T-helper 22 cell (primary cell): ENCODE results near the gene VGF.

Experiments used
- DNase-seq: peaks from one replicate; pipeline ENCODE4 v3.0.0-alpha.2; 2020; ENCODE audit warnings: low read depth

The VGF gene

DNA sequence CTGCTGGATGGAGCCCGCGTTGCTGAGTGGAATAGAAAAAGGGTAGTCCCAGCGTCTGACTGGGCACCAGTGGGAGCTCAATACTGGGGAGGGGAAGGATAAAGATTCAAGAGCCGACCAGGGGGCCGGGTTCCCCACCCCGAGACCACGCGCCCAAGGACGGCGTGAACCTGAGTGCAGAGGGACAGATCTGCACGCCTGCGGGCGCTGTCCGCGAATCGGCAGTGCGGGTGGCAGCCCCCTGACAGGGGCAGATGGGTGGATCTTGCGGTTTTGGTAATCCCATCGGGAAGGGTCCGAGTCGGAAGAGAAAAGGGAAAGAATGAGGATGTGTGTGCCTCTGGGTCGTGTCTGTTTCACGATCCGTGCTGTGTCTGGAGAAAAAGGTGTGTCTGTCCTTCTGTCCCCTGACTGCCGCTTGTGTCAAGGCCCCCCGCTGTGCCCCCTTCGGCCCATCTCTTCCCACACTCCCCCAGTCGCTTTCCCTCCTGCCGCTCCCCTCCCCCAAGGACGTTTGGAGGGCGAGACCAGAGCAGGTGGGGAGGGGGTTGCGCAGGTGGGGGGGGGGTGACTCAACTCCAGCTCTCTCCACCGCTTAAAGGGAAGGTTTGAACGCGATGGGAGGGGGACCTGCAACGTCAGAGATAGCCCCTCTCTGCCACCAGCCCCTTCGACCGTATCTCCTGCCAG, 734 bp upstream of the VGF start:
- no peak for DNase-seq

DNA sequence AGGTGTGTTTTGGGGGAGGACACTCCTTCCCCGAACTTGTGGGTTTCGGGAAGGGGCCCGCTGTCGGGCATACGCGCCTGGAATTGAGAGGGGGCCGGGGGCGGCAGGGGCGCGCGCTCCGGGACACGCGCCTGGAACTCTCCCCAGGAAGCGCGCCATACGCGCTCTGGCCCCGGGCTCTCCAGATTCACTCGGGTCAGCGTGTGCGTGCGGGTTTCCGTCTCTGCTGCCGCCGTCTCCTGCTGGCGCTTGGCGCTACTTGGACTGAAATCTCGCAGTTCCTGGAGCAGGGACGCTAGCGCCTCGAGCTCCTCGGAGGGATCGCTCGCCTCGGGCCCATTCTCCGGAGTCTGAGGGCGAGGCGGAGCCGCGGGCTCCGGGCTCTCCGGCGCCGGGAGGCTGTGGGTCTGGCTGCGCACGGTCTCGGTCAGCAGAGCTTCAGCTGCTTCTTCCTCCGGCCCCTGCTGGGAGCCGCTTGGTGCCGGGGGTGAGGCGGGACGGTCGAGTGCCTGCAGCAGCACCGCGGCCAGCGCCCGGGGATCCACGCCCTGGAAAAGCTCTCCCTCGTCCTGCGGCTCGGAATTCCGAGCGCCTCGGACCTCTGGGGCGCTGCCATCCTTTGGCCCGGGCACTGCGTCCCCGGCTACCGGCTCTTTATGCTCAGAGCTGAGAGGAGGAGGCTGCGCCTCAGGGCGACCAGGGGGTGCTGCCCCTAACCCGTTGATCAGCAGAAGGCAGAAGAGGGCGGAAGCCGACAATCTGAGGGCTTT, 1.1 kb downstream of the VGF start:
- DNase-seq: no peak

DNA sequence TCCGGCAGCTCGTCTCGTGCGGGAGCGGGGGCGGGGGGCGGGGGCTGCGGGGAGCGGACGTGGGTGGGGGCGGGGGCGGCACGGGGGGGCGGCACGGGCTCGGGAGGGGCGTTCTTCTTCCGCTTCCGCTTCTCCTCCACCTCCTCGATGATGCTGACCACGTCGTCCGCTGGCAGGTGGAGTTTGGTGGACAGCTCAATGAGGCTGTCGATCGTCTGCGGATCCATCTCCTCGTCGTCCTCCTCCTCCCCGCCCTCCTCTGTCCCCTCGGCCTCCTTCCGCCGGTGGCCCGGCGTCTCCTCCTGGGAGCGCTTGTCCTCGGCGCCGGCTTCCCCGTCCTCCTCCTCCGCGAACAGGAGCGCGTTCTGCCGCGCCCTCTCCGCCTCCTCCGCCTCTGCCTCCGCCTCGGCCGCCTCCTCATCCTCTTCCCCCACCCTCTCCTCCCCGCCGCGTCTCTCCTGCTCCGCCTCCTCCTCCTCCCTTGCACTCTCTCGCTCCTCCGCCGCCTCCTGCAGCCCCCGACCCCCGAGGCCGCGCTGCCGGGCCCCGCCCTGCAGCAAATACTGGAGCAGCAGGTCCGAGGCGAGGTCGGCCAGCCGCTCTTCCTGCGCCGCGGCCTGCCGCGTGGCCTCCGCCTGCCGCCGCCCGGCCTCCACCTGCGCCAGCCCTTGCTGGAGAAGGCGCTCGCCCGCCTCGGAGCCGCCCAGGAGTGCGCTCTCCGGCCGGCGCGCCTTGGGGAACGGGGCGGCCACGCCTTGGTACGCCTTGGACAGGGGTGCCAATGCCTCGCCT, 1.9 kb downstream of the VGF start:
- DNase-seq: no peak

DNA sequence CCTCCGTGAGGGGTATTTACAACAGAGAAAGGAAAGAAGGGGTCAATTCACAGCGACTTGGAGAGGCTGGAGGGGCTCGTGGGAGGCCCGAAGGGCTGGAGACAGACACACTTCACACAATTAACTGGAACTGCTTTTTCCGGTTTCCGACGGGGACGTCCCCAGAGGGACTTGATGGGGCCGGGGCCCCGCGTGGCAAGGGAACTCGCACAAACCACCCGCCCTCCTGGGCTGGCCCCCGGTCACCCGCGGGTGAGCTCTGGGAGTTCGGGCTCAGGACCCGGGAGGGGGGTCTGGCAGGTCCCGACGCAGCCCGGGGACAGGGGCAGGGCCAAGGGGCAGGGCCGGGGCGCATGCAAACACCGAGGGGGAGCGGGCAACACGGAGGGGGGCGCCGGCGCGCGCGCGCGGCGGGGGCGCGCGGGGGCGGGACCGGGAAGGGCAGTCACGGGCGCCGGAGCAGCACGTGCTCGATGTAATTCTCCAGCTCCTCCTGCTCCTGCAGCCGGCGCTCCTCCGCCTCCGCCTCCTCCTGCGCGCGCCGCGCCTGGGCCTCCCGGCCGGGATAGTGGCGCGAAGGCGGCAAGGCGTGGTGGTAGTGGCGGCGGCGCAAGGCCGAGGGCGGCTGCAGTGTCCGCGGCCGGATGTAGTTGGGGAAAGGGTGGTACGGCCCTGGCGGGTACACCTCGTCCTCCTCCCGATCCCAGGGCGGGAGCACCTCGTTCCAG, 2.7 kb downstream of the VGF start:
- no peak for DNase-seq

DNA sequence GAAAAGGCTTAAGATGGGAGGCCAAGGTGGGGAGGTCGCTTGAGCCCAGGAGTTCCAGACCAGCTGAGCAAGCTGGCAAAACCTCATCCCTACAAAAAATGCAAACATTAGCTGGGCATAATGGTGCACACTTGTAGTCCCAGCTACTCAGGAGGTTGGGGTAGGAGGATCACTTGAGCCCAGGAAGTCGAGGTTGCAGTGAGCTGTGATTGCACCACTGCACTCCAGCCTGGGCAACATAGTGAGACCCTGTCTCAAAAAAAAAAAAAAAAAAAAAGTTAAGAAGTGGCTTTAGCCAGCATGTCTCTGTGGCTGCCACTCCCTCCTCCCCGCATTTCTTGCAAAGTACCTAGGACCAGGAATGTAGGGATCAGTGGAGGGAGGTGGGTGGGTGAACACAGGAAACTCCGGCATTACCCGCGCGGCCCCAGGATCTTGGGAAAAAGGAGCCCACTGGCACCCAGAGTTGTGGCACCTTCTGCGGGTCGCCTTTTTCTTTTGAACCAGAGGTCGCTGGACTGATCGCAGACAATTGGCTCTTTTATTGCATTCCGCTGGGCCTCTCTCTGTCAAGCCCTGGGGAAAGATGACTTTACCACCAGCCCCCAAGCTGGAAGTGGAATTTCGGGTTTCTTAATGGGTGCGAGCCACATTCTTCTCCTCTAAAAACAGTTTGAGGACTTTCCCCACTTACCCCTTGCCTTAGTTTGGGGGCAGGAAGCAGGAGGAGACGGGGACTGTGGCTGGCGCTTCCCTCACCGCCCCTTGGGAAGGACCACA, 3.5 kb downstream of the VGF start:
- DNase-seq: no peak

DNA sequence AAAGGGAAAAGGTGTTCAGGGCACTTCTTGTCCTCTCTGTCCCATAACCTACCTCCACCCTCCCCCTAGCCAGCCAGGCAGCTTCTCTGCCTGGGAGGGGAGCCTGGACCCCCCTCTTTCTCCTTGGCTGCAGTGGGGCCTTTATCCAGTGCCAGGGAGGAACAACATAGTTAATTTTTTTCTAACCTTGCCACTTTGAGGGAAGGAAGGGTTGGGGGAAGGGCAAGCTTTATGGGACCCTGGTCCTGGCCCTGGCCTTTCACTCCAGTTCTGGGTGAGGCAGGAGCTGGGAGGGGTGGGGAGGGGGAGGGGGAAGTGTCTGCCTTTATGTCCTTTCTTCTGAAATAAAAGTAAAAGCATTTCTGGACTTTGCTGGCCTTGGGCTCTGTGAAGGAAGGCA, 4.5 kb downstream of the VGF start:
- DNase-seq: no peak

DNA sequence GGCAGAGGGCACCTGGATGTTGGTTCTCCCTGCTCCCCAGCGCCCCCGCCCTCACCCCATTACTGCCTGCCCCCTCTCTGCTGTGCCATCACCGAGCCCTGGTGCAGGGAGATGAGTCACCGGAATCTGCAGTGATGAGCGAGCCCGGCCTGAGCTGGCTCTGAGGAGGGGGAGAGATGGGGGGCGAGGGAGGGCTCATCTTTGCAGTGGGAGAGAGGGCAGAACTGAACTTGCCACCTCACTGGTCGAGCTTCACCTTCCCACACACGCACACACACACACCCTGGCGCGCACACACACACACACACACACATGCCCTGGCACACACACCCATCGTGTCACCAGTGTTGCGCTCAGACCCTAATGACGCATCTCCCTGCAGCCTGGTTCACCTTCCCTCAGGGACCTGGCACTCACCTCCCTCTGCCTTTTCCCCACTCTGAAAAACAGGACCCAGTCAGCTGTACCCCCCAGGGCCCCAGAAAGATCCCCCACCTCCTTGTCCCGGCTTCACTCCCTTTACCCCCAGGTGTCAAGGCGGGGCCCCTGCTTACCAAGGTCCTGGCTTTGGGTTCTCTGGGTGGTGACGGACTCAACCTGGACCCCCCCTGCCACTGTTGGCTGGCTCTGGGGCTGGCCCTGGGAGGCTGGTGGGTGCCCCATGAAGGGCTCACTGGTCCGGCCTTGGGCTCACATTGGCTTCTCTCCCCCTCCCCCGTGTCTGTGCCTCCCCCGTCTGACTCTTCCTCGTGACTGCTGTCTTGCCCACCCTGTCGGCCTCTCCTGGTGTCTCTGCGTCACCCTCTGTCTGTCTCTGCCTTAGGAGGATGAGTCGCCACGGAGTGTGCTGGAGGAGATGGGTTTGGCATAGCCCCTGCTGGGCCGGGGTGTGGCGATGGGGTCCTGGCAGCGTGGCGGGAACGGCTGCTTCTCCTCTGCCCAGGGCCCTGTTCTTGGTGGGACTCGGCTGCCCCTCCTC, 5.4 kb downstream of the VGF start:
- no peak for DNase-seq

DNA sequence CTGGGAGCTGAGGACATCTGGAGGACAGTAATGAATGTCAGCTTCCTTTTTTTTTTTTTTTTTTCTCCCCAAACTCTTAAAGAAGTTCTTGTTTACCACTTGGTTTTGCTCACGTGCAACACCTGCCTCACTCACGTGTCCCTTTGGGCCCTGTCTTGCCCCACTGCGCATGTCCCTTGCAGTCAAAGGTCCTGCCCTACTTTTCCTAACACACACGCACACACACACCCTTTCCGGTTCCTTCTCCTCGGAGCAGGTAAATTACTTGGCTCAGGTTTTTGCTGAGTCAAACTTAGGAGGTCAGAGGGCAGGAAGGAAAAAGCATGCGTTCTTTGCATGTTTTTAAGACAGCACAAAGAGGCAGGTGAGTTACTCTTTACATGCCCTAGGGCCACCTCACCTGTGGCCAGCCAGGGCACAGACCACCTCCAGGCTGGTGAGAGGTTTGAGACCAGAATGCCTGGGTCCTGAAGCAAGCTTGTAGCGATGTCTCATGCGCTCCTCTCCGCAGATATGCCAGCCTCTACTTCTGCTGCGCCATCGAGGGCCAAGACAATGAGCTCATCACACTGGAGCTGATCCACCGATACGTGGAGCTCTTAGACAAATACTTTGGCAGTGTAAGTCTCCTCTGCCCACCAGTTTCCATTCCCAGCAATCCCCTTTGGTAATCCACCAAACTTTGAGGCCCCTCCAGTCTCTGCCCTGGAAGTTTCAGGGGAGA, 8.3 kb downstream of the VGF start:
- no peak for DNase-seq

DNA sequence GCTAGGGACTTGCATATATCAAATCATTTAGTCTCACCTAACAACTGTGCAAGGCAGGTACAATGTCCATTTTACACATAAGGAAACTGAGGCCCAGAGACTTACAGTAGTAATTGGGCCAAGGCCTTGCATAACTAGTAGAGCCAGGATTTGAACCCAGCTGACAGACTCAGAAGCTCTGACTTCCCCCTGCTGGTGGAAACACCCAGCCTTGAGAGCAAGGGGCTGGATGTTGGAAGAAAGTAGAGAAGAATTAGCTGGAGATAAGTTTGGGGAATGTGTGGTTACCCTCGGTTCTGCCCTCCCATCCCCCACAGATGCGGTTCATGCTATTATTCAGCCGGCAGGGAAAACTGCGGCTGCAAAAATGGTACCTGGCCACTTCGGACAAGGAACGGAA, 9.1 kb downstream of the VGF start:
- no peak for DNase-seq

DNA sequence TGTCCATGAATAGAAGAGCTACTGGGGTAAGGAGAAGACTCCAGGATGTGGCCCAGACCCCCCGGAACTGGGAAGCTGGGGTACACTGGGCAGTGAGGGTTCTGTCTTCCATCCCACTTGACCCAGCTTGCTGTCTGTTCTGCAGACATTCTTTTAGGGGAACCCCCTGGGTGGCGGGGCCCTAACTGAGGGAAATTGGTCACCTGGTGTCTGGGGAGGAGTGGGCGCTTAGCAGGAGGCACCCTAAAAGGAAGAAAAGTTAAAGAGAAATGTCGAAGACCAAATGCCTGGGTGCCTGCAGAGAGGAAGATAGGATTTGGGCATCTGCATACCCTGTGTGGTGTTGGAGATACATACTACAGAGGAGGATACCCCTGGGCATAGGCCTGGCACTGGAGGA, 10.1 kb downstream of the VGF start:
- DNase-seq: no peak

DNA sequence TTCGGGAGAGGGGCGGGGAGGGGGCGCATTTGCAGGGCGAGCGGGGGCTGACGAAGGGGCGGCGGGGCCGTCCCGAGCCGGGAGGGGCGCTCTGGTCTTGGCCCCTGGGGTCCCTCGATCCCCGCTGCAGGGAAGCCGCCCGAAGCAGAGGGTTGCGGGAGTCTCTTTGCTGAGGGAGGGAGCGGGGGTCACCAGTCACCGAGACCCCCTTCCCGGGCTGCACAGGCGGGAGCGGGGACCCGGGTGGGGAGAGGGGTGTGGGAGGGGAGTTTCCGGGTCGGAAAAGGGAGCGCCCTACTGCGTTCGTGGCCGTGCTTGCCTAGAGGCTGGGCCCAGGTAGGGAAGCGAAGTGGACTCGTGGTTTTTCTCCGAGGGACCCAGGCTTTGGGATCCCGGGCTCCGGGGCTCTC, 10.7 kb downstream of the VGF start:
- DNase-seq: no peak

DNA sequence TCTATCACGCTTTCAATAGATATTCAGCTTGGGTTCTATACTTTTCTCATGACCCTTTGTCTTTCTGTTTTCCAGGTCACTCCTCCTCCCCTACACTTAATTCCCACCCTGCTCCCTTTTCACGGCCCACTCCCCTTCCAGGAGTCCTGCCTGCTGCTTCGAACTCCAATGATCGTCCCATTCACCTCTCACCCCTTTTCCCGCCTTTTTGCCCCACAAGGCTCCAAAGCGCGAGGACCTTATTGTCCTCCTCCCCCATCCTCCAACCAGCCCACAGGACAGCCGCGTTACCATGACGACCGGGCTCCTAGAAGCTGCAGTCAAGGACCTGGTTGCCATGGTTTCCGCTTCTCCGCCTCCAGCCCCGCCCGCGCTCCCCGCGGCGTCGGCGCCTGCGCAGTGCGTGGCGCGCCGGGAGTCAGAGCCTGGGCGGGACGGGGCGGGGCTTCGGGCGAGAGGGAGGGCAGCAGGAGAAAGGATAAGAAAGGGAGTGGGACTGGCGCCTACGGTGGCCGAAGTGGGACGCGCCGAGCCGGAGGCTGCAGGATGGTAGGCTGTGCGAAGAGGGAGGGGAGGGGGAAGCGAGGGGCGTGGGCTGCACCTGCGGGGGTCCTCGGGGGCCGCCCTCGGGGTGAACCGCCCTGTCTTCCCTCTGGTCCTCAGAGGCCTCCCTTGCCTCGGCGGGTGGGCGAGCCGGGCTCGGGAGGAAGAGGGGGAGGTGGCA, 11.2 kb downstream of the VGF start, which contains the start of gene AP1S1:
Gene AP1S1 (plus strand): TSS at position 508 of the 724 bp plus-strand sequence. CDS start 39 bp downstream, at position 547.
- peak; percentile 84 for DNase-seq

DNA sequence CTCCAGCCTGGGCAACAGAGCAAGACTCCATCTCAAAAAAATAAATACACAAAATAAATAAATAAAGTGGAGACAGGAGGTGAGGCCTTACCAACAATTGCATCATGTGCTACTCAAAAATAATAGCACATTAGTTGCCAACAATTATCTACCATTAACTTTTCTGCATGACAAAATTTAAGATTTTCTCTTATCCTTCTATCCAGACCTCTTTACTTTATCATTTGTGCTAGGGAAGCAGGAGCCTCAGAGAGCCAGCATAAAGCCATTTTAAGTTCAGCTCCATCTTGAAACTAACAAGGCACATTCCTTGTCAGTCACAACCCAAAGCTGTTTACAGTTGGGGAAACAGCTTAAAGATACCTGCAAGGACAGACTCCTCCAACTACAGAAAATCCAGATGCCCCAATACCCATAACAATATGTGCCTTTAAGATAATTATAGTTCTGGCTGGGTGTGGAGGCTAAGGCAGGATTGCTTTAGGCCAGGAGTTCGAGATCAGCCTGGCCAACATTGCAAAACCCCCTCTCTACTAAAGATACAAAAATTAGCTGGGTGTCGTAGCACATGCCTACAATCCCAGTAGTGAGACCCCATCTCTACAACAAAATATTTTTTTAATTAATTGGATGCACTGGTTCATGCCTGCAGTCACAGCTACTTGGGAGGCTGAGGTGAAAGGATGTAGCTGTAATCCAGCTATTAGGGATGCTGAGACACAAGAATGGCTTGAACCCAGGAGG, 13.3 kb downstream of the VGF start:
- DNase-seq: no peak

DNA sequence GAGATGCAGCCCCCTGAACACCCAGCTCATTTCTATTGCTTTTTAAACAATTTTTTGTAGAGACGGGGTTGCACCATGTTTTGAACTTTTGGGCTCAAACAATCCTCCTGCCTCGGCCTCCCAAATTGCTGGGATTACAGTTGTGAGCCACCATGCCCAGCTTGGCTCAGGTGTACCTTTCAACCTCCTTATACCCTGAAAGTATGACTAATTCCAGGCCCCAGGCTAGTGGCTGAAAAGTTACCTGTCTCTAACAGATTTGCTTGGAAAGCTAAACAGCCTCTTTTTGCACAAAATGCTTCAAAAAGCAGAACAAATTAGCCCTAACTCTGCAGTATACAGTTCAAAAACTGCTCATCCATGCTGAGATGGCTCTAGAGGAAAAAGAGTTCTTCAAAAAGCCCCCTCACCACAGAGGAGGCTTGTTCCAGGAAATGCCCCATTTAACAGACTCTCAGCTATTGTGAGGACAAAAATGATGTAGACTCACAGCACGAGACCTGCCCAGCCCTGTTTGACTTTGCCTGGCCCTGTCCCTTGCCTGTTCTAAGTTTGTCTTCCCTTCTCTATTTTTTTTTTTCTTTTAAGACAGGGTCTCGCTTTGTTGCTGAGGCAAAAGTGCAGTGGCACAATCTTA, 24.5 kb downstream of the VGF start:
- no peak for DNase-seq

DNA sequence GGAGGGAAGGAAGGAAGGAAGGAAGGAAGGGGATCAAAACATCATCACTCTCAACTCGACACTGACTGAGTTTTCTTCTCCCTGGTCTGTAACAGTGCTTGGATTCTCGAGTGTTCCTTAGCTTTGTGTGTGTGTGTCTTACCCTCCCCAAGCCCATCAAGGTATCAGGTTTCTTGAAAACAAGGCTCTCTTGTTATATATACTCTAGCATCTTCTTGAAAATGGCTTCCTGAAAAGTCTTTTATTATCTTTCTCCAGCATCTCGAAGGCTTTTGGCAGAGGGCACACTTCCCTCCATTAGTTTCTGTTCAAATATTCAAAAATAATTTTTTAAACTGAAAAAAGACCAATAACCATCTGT, 25.1 kb downstream of the VGF start:
- no peak for DNase-seq

DNA sequence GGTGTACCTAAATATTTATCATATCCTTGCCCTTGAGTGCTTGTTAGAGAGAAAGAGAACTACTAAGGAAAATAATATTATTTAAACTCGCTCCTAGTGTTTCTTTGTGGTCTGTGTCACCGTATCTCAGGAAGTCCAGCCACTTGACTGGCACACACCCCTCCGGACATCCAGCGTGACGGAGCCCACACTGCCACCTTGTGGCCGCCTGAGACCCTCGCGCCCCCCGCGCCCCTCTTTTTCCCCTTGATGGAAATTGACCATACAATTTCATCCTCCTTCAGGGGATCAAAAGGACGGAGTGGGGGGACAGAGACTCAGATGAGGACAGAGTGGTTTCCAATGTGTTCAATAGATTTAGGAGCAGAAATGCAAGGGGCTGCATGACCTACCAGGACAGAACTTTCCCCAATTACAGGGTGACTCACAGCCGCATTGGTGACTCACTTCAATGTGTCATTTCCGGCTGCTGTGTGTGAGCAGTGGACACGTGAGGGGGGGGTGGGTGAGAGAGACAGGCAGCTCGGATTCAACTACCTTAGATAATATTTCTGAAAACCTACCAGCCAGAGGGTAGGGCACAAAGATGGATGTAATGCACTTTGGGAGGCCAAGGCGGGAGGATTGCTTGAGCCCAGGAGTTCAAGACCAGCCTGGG, 27.0 kb downstream of the VGF start:
- peak; percentile 74 for DNase-seq

DNA sequence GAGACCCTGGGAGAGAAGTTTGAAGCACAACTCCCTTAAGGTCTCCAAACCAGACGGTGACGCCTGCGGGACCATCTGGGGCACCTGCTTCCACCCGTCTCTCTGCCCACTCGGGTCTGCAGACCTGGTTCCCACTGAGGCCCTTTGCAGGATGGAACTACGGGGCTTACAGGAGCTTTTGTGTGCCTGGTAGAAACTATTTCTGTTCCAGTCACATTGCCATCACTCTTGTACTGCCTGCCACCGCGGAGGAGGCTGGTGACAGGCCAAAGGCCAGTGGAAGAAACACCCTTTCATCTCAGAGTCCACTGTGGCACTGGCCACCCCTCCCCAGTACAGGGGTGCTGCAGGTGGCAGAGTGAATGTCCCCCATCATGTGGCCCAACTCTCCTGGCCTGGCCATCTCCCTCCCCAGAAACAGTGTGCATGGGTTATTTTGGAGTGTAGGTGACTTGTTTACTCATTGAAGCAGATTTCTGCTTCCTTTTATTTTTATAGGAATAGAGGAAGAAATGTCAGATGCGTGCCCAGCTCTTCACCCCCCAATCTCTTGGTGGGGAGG, 27.6 kb downstream of the VGF start:
- no peak for DNase-seq
